ENCODE results near the gene OR4D2.
"Not testable (repeated sequence)": the region's sequence is repeated elsewhere in the genome, so short reads cannot be mapped to it uniquely, and the experiment has no call there.

Gene OR4D2

DNA sequence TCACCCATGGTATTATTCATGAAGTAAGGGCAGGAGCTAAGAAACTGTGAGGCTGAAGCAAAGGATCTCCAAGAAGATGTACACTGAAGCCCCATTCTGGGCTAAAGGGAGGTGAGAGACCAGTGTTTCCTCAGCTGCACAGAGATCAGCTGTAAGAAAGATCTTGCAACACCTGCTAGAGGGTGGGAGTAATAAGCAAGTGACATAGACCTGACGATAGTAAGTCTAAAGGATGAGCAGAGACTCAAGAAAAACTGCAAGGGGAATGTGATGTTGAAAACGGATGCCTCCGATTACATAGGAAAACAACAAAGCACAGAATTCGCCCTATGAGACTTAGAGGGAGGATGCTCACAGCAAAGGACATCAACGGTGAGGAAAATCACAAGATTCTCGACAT, at the start of gene OR4D2:
Gene OR4D2 (plus strand): TSS at position 301 of the 400 bp plus-strand sequence. CDS start 2,674 bp downstream, outside the sequence.
- DNase-seq = no peak

DNA sequence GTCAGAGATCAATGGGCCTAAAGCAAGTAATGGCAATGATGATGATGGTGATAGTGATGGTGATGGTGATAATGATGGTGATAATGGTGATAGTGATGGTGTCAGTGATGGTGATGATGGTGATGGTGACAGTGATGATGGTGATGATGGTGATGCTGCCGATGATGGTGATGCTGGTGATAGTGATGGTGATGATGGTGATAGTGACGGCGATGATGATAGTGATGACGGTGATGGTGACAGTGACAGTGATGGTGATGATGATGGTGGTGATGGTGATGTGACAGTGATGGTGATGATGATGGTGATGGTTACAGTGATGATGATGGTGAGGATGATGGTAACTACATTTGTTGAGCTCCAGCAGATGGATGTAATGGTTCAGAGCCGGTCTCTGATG, 49.4 kb upstream of the OR4D2 start:
- no peak for DNase-seq

DNA sequence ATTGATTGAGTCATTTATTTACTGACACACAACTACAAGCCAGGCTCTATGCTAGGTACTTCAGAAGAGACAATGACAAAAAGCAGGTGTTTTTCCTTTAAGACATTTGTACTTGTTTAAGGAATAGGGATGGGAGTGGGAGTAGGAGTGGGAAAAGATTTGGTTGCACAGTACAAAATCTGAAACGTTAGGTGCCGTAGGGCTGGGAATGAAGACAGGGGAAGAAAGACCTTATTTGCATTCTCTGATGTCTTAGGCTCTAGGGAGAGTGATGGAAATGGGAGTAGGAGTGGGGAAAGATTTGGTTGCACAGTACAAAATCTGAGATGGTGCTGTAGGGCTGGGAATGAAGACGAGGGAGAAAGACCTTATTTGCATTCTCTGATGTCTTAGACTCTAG, 47.3 kb upstream of the OR4D2 start:
- no peak for DNase-seq

DNA sequence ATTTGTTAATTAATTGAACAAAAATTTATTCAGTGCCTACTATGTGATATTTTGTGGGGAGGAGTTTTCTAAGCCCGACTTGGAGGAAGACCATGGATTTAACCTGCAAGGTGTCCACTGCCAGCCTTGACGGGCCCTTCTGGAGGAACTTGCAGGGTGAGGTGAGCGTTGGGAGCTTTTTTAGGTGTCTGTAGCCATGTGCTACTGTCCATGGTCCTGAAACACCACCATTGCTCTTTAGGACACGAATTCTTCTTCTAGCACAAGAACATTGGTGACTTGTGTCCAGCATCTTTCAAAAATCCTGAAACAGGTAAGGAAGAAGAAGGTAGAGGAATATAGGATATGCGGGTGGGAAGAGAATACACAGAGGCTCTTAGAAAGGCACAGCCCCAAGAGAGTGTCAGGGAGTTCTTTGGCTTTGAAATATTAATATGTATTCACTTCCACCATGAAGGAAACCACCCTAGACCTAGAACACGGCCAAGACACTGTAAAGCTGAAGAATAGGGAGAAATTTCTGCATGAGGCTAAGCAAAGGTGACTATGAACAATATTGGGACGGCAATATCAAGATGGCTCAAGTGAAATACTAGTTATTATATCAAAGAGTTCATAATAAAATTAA, 46.5 kb upstream of the OR4D2 start:
- no peak for DNase-seq

DNA sequence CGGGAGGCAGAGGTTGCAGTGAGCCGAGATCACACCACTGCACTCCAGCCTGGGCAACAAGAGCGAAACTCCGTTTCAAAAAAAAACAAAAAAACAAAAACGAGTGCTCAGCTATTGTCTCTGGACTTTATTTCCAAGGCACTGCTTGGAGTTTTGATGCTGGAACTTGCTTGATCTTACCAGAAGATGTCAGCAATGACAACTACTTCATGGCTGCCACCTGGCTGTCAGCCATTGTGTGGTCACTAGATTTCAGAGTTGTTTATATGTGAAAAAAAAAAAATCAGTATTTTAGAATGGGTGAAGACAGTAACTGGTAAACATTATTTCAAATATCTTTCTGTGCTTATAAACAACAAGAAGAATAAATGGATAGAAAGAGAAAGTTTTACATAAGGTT, 44.9 kb upstream of the OR4D2 start:
- peak; percentile 53 to 71 for DNase-seq

DNA sequence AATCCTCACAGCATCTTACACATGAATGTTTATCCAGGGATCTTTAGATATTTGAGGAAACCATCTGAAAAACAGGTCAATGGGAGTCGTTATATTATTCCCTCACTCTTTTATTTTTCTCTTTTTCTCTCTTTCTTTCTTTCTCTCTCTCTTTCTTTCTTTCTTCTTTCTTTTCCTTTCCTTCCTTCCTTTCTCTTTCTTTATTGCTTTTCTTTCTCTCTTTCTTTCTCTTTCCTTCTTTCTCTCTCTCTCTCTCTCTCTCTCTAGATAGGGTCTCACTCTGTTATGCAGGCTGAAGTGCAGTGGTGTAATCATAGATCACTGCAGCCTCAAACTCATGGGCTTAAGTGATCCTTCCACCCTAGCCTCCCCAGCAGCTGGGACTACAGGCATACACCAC, 38.9 kb upstream of the OR4D2 start:
- no peak for DNase-seq

DNA sequence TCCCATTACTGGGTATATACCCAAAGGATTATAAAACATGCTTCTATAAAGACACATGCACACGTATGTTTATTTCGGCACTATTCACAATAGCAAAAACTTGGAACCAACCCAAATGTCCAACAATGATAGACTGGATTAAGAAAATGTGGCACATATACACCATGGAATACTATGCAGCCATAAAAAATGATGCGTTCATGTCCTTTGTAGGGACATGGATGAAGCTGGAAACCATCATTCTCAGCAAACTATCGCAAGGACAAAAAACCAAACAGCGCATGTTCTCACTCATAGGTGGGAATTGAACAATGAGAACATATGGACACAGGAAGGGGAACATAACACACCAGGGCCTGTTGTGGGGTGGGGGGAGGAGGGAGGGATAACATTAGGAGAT, 34.1 kb upstream of the OR4D2 start:
- DNase-seq = not testable (repeated sequence)

DNA sequence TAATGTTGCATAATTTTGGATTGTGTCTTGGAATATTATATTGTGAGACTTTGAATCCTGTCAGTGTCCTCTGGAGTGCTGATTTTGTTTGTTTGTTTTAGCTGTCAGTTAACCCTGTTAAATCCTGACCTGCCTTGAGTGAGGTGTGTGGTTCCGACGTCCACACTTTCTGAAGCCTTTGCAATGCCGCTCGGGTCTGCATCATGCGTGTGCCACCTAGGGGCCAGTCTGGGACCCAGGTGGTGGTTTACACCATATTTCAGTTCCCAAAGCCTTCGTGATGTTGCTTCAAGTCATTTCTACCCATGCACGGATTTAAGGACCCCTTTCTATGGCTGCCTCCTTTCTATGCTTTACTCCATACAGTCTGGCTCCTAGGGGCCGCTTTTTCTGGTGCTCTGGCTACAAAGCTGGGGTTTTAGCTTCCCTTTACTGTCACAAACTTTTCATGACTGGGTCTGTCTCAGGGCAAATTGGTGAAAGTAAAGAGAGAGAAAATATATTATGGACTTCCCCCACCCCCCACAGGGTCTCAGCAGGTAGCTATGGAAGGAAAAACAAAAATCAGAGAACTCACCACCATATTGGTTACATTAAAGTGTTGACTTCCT, 30.0 kb upstream of the OR4D2 start:
- DNase-seq = peak in 1 of 2 experiments; percentile 34

DNA sequence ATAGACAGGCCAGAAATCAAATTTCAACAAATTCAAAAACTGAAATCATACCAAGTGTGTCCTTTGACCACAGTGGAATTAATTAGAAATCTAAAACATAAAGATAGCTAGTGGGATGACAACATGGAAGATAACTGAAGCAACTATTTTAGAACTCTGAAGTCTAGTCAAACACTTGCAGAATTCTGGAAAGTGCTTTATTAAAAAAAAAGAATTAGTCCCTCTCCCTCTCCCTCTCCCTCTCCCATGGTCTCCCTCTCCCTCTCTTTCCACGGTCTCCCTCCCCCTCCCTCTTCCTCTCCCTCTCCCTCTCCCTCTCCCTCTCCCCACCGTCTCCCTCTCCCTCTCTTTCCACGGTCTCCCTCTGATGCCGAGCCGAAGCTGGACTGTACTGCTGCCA, 25.3 kb upstream of the OR4D2 start:
- DNase-seq = no peak

DNA sequence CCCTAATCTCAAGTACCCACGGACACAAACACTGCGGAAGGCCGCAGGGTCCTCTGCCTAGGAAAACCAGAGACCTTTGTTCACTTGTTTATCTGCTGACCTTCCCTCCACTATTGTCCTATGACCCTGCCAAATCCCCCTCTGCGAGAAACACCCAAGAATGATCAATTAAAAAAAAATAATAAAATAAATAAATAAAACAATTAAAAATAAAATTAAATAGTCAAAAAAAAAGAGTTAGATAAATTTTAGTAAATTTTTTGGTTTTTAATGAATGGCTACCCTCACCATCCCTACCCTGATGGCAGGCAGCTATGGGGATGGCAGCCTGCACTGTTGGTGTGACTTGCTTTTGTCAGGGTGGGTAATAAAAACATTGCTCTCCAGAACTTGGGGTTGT, 23.4 kb upstream of the OR4D2 start:
- DNase-seq = not testable (repeated sequence)

DNA sequence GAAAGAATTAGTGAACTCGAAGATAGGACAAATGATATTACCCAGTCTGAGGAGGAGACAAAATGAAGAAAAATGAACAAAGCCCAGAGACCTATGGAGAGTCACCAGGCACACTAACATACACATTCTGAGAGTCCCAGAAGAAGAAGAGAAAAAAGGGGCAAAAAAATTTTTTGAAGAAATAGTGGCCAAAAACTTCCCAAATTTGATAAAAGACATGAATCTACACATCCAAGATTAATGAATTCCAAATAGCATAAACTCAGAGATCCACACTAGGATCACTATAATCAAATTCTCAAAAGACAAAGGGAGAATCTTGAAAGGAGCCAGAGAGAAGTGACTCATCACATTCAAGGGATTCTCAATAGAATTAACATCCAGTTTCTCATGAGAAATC, 22.0 kb upstream of the OR4D2 start:
- no peak for DNase-seq

DNA sequence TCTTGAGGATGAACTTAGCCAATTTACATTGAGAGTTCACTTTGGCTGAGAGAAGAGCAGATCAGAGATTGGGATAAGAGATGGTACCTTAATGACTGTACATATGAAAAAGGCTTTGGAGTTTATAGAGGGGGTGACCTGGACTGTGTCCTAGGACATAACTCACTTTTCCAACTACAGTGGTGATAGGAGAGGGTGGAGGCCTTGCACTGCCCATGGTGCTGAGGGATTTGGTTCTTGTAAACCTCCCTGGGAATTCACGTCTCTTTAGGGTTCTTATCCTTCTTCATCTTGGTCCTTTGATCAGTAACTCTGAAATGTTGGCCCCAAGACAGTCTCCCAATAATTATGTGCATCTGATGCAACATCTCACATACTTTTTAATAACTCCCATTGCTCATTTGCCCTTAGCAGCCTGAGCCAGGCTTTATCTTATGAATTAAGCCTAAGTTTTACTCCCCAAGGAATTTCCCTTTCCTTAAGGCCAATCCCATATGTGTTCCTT, 18.8 kb upstream of the OR4D2 start, which contains the start of gene OR4D1:
Gene OR4D1 (plus strand): TSS at position 455 of the 505 bp plus-strand sequence. CDS start 6,770 bp downstream, outside the sequence.
- DNase-seq = no peak

DNA sequence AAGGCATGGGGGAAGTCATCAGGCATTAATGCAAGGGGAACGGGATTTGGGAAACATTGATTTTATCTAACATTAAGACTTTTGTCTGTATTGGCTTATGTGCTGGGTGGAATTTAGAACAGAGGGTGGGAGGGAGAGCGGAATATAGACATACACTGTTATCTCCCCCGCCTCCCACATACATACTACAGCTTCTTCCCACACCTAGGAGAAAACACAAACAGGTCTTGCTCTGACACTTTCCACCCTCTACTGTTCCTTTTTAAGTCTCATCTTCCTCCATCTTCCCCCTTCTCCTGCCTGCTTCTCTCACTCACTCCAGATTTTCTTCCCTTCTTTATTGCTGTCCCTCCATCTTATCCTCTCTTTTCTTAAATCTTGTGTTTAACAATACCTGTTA, 18.2 kb upstream of the OR4D2 start:
- DNase-seq = no peak

DNA sequence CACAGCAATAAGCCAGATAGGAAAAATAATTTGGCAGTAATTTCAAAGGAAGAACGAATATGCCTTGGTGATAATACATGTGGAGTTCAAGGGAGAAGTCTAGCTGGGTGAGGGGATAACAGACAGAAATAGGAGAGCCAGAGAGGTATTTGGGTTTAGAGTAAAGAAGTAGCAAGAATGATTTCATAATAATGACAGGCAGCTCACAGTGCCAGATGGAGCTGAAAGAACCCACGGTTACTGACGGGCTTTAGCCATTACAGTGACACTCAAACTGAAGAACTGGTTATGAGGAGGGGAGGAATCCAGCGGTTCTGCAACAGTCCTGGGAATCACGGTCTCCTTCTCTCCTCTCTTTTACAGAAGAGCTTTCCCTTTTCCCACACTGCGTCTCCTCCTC, 16.4 kb upstream of the OR4D2 start:
- peak in 1 of 2 experiments; percentile 48 for DNase-seq

DNA sequence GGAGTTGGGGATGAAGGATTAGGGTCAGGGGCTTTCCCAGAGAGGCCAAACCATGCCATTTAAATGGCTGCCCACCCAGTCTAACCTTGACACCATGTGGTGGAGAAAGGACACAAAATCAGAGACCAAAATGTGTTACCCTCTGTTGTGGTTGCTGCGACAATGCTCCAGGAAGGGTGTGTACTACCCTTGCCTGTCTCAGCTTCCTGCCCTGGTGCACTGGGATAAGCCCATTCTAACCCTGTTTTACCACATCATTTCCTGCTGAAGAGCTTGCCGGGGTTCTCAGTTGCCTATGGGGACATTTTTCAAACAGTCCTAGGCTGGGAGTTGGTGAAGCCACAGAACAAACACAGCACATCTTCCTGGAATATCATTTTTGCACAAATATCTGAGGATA, 13.7 kb upstream of the OR4D2 start:
- no peak for DNase-seq

DNA sequence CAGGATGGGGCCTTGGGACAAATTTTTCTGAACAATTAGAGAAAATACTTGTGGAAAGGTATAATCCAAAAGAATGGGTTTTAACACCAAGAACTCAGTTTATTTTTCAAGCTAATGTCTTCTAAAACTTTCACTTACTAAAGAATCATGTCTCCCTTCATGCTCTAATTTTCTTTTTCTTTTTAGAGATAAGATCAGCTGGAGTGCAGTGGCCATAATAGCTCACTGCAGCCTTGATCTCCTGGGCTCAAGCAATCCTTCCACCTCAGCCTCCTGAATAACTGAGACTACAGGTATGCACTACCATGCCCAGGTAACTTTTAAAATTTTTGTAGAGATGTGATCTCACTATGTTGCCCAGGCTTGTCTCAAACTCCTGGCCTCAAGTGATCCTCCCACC, 13.1 kb upstream of the OR4D2 start:
- no peak for DNase-seq

DNA sequence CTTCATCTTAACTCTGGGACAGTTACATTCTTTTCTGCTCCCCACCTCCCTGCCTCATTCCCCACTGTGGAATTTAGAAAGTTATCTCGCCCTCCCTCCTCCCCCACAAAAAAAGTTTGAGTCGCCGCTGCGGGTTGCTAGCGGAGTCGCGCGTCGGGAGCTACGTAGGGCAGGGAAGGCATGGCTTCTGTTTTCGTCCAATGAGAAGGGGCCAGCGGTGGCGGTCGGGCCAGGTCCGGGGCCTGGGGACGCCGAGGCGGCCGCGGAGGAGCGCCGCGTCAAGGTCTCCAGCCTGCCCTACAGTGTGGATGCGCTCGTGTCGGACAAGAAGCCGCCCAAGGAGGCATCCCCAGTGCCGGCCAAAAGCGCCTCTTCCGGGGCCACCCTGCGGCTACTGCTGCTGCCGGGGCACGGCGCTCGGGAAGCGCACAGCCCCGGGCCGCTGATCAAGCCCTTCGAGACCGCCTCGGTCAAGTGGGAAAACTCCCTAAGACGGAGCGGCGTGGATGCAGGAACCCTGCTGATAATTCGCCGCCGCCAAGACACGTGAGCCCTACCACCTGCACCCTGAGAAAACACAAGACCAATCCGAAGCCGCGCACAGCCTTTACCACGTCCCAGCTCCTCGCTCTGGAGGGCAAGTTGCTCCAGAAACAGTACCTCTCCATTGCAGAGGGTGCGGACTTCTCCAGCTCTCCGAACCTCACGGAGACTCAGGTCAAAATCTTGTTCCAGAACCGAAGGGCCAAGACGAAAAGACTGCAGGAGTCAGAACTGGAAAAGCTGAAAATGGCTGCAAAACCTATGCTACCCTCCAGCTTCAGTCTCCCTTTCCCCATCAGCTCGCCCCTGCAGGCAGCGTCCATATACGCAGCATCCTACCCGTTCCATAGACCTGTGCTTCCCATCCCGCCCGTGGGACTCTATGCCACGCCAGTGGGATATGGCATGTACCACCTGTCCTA, 9.7 kb upstream of the OR4D2 start:
- peak; percentile 58 to 84 for DNase-seq

DNA sequence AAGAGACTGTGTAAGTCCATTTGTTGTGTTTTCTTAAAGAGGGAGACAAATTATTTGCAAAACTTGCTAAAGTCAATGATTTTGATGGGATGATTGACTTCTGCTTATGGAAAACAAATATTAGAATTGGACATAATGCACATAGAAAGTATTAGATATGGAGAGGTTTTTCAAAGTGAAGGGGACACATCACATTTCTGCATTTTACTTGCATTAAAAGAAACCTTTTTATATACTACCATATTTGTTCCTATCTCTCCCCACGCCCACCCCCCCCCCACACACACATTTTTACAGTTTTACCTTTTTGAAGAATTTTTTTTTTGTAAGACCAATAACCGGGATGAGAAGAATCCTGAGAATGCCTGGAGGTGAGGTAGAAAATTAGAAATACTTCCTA, 8.6 kb upstream of the OR4D2 start:
- no peak for DNase-seq

DNA sequence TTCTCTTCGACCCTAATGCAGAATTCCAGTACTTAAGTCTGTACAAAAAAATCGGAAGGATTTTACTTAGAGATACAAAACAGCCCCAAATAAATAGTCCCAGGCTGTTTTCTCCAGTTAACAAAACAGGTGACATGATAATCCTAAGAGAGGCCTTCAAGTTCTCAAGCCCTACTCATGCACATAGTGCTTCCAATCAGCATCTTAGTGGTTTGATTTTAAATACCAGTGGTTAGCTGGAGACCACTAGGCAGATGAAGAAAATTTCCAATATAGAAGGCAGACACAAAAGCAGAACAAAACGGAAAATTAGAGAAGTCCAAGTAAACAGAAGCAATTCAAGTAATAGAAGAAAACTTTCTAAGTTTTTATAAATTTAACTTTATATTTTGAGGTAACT, 5.2 kb upstream of the OR4D2 start:
- no peak for DNase-seq

DNA sequence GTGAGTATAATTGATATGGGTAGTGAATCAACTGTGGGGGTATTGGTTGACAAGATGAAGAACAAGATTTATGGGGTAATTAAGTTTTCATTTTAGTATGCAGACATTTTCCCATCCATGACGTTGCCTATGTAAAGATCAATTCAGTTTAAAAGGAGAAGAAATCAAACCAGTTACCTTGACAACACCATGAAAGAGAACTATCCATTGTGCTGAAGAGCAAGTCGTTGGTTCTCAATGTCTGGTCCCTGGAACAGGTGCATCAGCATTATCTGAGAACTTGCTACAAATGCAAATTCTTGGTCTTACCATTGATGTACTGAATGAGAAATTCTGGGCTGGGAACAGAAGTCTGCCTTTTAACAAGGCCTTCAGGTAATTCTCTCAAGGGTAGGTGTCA, 801 bp upstream of the OR4D2 start:
- DNase-seq = no peak

DNA sequence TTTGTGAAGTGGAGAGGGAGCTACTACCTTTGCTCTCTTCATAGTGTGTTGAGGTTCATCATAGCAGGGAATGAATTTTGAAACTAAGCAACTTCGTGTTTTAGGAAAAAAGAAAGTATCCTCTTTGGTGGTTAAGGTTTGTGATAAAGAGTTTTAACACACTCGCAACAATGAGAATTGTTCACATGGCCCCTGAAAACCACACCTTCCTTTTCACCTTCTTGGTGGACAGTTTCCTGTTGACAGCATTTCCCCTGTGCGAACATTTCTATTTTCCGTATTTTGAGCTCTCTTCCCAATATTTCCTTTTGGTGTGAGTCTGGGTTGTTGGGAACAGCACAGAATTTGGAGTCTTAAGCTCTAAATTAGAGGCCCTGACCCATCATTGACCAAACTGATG, 3.8 kb downstream of the OR4D2 start:
- DNase-seq = no peak

DNA sequence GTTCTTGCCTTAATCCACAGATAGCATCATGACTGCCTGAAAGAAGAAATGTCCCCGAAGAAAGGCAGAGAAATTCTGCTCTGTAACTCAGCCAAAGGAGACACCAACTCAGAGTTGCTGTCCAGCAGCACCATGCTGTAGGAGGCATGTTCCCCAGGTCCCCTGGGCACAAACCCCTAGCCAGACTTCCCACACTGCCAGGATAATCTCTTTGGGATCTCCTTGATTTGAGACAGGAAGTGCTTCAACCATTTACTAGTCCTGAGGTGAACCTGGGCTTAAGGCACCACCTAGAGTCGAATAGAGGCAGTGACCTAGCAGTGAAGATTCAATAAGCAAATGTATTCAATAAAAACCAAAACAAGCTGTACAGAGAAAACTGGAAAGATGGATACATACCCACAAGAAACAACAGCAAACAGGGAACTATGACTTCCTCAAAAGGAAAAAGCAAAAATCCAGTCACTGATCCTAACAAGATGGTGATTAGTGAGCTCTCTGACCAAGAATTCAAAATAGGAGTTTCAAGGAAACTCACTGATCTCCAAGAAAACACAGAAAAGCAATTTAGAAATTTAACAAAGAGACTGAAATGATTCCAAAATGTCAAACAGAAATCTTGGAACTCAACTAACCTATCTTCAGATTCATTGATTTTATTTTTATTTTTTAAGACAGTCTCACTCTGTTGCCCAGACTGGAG, 5.7 kb downstream of the OR4D2 start:
- peak; percentile 53 to 87 for DNase-seq

DNA sequence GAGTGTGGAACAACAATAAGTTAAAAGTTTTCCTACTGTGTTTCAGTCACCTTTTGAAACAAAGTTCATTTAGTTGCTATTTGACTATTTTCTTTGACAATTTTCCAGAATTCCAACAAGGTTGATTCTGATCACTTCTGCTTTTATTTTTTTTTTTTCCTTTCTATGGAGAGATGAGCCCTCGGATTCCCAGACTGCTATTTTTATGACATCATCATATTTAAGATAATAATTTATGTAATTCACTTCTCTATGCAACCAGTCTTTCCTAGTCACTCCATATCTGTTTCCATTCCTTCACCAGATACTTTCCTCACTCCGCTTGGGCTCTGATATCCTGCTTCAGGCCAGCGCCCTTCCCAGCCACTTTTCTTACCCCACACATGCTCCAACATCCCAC, 8.1 kb downstream of the OR4D2 start:
- DNase-seq = no peak

Data from NCI-H524 (cell line).